Testis (tissue), 2 donors: ENCODE data around the gene PIAS3.

ENCODE experiments used
- CTCF ChIP-seq, 3 experiments: fragments of 450-650 bp in 2 of 3; fragments of 200-600 bp in 1 of 3; sonication (generic) in 1 of 3; IDR thresholded peaks; one replicate each; pipeline ENCODE4 v1.5.1; 2016 to 2019; ENCODE audit warnings: antibody characterized with exemption in 3 of 3, mild to moderate bottlenecking in 2 of 3, moderate library complexity in 1 of 3
- POLR2A ChIP-seq: fragments of 450-650 bp; IDR thresholded peaks from one replicate; pipeline ENCODE4 v1.6.1; 2017; ENCODE audit warnings: antibody characterized with exemption, mild to moderate bottlenecking, moderate library complexity

DNA sequence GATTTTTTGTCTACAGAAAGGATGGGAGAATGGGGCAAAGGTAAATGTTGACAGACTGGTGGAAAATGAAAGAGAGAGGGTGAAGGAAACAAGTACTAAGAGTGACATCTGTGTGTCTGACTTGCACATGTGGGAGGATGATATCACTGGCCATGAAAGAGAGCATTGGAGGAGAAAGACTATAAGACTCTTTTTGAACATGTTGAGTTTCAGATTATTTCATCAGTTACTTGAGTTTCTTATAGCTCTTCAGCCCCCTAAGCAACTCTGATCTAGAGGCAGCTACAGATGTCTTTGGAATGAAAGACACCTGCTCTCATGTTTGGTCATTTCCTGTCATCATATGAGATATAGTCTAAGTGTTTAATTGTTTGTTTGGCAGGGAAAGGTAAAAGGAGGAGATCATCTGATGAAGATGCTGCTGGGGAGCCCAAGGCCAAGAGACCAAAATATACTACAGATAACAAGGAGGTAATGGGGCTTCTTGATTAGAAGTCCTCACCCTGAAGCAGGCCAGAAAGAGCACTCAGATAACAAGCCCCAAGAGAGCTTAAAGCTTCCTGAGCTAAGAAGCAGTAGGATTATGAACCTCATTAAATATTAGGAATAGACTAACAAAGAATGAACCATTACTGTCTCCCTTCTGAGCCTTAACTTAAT is 30.4 kb downstream of the PIAS3 start:
- TF ChIP-seq POLR2A (no peak), CTCF (IDR thresholded peaks at IDR 0.05) (no peak)
